Neuronal stem cell (in vitro differentiated cells): ENCODE data around the gene ARHGEF7.

ENCODE experiments used
- DNase-seq: peaks from one replicate; pipeline ENCODE4 v3.0.0-alpha.2; 2013; ENCODE audit warnings: low spot score
- H2AFZ ChIP-seq: one replicate; pipeline ENCODE4 v1.6.1; 2013; ENCODE audit warnings: mild to moderate bottlenecking, low read length, inconsistent platforms
- H2AK5ac ChIP-seq: 2 replicates; pipeline ENCODE4 v1.6.1; 2013; ENCODE audit warnings: low read depth, mild to moderate bottlenecking, inconsistent platforms, low read length, moderate library complexity, mixed read lengths
- H2BK120ac ChIP-seq: 2 replicates; pipeline ENCODE4 v1.6.1; 2013; ENCODE audit warnings: low read depth, mild to moderate bottlenecking, inconsistent platforms, low read length, moderate library complexity, mixed read lengths
- H2BK12ac ChIP-seq: one replicate; pipeline ENCODE4 v1.6.1; 2013; ENCODE audit warnings: low read length, inconsistent platforms
- H2BK15ac ChIP-seq: 2 replicates; pipeline ENCODE4 v1.6.1; 2013; ENCODE audit warnings: mild to moderate bottlenecking, low read length, inconsistent platforms, mixed read lengths
- H2BK5ac ChIP-seq: one replicate; pipeline ENCODE4 v1.6.1; 2013; ENCODE audit warnings: inconsistent platforms, mild to moderate bottlenecking, low read length, moderate library complexity
- H3K14ac ChIP-seq: one replicate; pipeline ENCODE4 v1.6.1; 2013; ENCODE audit warnings: low read length, inconsistent platforms
- H3K18ac ChIP-seq: 2 replicates; pipeline ENCODE4 v1.6.1; 2013; ENCODE audit warnings: low read length, inconsistent platforms
- H3K23ac ChIP-seq: 2 replicates; pipeline ENCODE4 v1.6.1; 2013; ENCODE audit warnings: low read depth, mild to moderate bottlenecking, mixed read lengths, low read length, inconsistent platforms; ENCODE audit not compliant: poor library complexity
- H3K27ac ChIP-seq: replicated peaks from 3 replicates; pipeline ENCODE4 v1.5.1; 2013; ENCODE audit warnings: low read length, inconsistent platforms
- H3K27me3 ChIP-seq, 3 experiments: 2 replicates each; pipeline ENCODE4 v1.6.1; 2013; ENCODE audit warnings: low read length in 3 of 3, mild to moderate bottlenecking in 2 of 3, inconsistent platforms in 1 of 3, low read depth in 1 of 3, mixed read lengths in 1 of 3, moderate library complexity in 1 of 3; ENCODE audit not compliant: control insufficient read depth in 3 of 3, insufficient read depth in 3 of 3
- H3K36me3 ChIP-seq, 2 donors: replicated peaks in 1 of 2; 2 replicates each; pipeline ENCODE4 v1.6.1; 2013; ENCODE audit warnings: low read length in 2 of 2; ENCODE audit not compliant: control insufficient read depth in 2 of 2, insufficient read depth in 2 of 2
- H3K4ac ChIP-seq: 2 replicates; pipeline ENCODE4 v1.6.1; 2013; ENCODE audit warnings: inconsistent platforms, mild to moderate bottlenecking, low read length, moderate library complexity
- H3K4me1 ChIP-seq, 2 donors: 1 replicate in 1 of 2; 2 replicates in 1 of 2; pipeline ENCODE4 v1.6.1; 2013; ENCODE audit warnings: low read length in 2 of 2, low read depth in 1 of 2; ENCODE audit not compliant: control insufficient read depth in 2 of 2, insufficient read depth in 1 of 2
- H3K4me2 ChIP-seq: one replicate; pipeline ENCODE4 v1.6.1; 2013; ENCODE audit warnings: mild to moderate bottlenecking, low read length, inconsistent platforms; ENCODE audit not compliant: insufficient read depth, poor library complexity, severe bottlenecking
- H3K4me3 ChIP-seq, 2 donors: 2 replicates each; pipeline ENCODE4 v1.5.1; 2013; ENCODE audit warnings: low read length in 2 of 2, mild to moderate bottlenecking in 2 of 2, inconsistent platforms in 1 of 2, moderate library complexity in 1 of 2
- H3K79me1 ChIP-seq: one replicate; pipeline ENCODE4 v1.6.1; 2013; ENCODE audit warnings: low read depth, mild to moderate bottlenecking, inconsistent platforms, low read length, moderate library complexity
- H3K9ac ChIP-seq: one replicate; pipeline ENCODE4 v1.6.1; 2013; ENCODE audit warnings: mild to moderate bottlenecking, low read depth, low read length, inconsistent platforms; ENCODE audit not compliant: poor library complexity
- H3K9me3 ChIP-seq, 2 donors: replicated peaks in 1 of 2; 2 replicates each; pipeline versions ENCODE3 to v1.6.1; 2013; ENCODE audit warnings: low read length in 2 of 2, mild to moderate bottlenecking in 2 of 2, inconsistent platforms in 1 of 2, low read depth in 1 of 2, mixed read lengths in 1 of 2, moderate library complexity in 1 of 2; ENCODE audit not compliant: control insufficient read depth in 2 of 2, insufficient read depth in 1 of 2
- H4K8ac ChIP-seq: one replicate; pipeline ENCODE4 v1.6.1; 2013; ENCODE audit warnings: low read depth, mild to moderate bottlenecking, inconsistent platforms, low read length, moderate library complexity
- H4K91ac ChIP-seq: one replicate; pipeline ENCODE4 v1.6.1; 2013; ENCODE audit warnings: low read length, low read depth, mild to moderate bottlenecking, inconsistent platforms; ENCODE audit not compliant: poor library complexity
- WGBS, 2 donors: extraction: QIAGEN DNeasy Blood & Tissue Kit; methylation state at CpG; one replicate each; pipeline ENCODE4 v1.1.7; 2013; ENCODE audit warnings: missing lambda C conversion rate in 2 of 2, mixed read lengths in 1 of 2; ENCODE audit not compliant: insufficient read length in 2 of 2, insufficient replicate concordance in 1 of 2; ENCODE audit errors: extremely low coverage in 2 of 2; 5-methylcytosine and 5-hydroxymethylcytosine counted together

Gene ARHGEF7

GRCh38 chr13:111217641-111218040 is 102.5 kb downstream of the ARHGEF7 start:
- no peak overlapping the region for H3K14ac ChIP-seq
- no peak overlapping the region for H3K4me3 ChIP-seq
- peaks cover 8 to 31% of the 10 kb centered on the region in 2 donors for H3K36me3 ChIP-seq
- H3K27me3 ChIP-seq = no peaks in the 10 kb centered on the region
- no peak overlapping the region for H2BK5ac ChIP-seq
- H2BK15ac ChIP-seq = no peak overlapping the region
- H2AFZ ChIP-seq = no peak overlapping the region
- no peak overlapping the region for H3K23ac ChIP-seq
- H3K9ac ChIP-seq = no peak overlapping the region
- H3K27ac ChIP-seq = no peak overlapping the region
- peaks cover 8 to 22% of the 10 kb centered on the region in 2 donors for H3K4me1 ChIP-seq
- H4K91ac ChIP-seq = no peak overlapping the region
- H2BK120ac ChIP-seq = no peak overlapping the region
- peaks cover 5% of the 10 kb centered on the region for H3K79me1 ChIP-seq
- no peak overlapping the region for H3K4me2 ChIP-seq
- H4K8ac ChIP-seq = no peak overlapping the region
- no peak overlapping the region for H3K4ac ChIP-seq
- no peak overlapping the region for H2BK12ac ChIP-seq
- no peak overlapping the region for H2AK5ac ChIP-seq
- no peak overlapping the region for H3K18ac ChIP-seq
- H3K9me3 ChIP-seq = no peaks in the 10 kb centered on the region
- DNase-seq = no peak
- WGBS, 2 donors = no CpG with 5 or more reads among the region's 13 CpGs

GRCh38 chr13:111219280-111219679 is 104.2 kb downstream of the ARHGEF7 start:
- no peak overlapping the region for H3K18ac ChIP-seq
- H3K4ac ChIP-seq = no peak overlapping the region
- no peak for DNase-seq
- no peak overlapping the region for H2BK5ac ChIP-seq
- peaks cover 8 to 20% of the 10 kb centered on the region in 2 donors for H3K4me1 ChIP-seq
- H3K23ac ChIP-seq = no peak overlapping the region
- peaks cover 8 to 31% of the 10 kb centered on the region in 2 donors for H3K36me3 ChIP-seq
- no peak overlapping the region for H3K27ac ChIP-seq
- no peaks in the 10 kb centered on the region for H3K27me3 ChIP-seq
- no peak overlapping the region for H4K8ac ChIP-seq
- H2BK120ac ChIP-seq = no peak overlapping the region
- no peak overlapping the region for H2BK12ac ChIP-seq
- no CpG with 5 or more reads among the region's 4 CpGs for WGBS, 2 donors
- H2BK15ac ChIP-seq = no peak overlapping the region
- no peak overlapping the region for H3K4me3 ChIP-seq
- H3K79me1 ChIP-seq = peaks cover 5% of the 10 kb centered on the region
- no peak overlapping the region for H3K14ac ChIP-seq
- H2AK5ac ChIP-seq = no peak overlapping the region
- no peak overlapping the region for H3K4me2 ChIP-seq
- no peak overlapping the region for H2AFZ ChIP-seq
- no peak overlapping the region for H4K91ac ChIP-seq
- no peak overlapping the region for H3K9ac ChIP-seq
- H3K9me3 ChIP-seq = no peaks in the 10 kb centered on the region

- no peak overlapping the region for H3K4ac ChIP-seq
- no peaks in the 10 kb centered on the region for H3K9me3 ChIP-seq
- no peak overlapping the region for H2BK120ac ChIP-seq
- no CpG with 5 or more reads among the region's 8 CpGs for WGBS, 2 donors
- H2AFZ ChIP-seq = no peak overlapping the region
- H3K79me1 ChIP-seq = peaks cover 5% of the 10 kb centered on the region
- H3K14ac ChIP-seq = no peak overlapping the region
- no peak overlapping the region for H3K23ac ChIP-seq
- no peak overlapping the region for H4K8ac ChIP-seq
- no peaks in the 10 kb centered on the region for H3K27me3 ChIP-seq
- H3K27ac ChIP-seq = no peak overlapping the region
- H4K91ac ChIP-seq = no peak overlapping the region
- peaks cover 7 to 17% of the 10 kb centered on the region in 2 donors for H3K4me1 ChIP-seq
- no peak overlapping the region for H3K4me3 ChIP-seq
- no peak overlapping the region for H2BK15ac ChIP-seq
- no peak overlapping the region for H2BK5ac ChIP-seq
- no peak overlapping the region for H3K18ac ChIP-seq
- no peak overlapping the region for H3K9ac ChIP-seq
- H2AK5ac ChIP-seq = no peak overlapping the region
- peaks cover 8 to 31% of the 10 kb centered on the region in 2 donors for H3K36me3 ChIP-seq
- H3K4me2 ChIP-seq = no peak overlapping the region
- DNase-seq = no peak
- no peak overlapping the region for H2BK12ac ChIP-seq
These were observed 104.8 kb downstream of the ARHGEF7 start for GRCh38 chr13:111219950-111220349.

- Histone ChIP-seq H3K27ac (no peak overlapping the region), H3K4ac (no peak overlapping the region), H3K4me2 (no peak overlapping the region), H3K4me1 (peaks cover 0 to 7% of the 10 kb centered on the region in 2 donors), H2BK15ac (no peak overlapping the region), H3K18ac (no peak overlapping the region), H3K23ac (no peak overlapping the region), H4K8ac (no peak overlapping the region), H3K36me3 (peaks cover 6 to 46% of the 10 kb centered on the region in 2 donors), H2BK5ac (no peak overlapping the region), H2AFZ (no peak overlapping the region), H4K91ac (no peak overlapping the region), H2BK120ac (no peak overlapping the region), H2BK12ac (no peak overlapping the region), H3K27me3 (no peaks in the 10 kb centered on the region), H3K4me3 (no peak overlapping the region), H3K14ac (no peak overlapping the region), H2AK5ac (no peak overlapping the region), H3K9ac (no peak overlapping the region), H3K9me3 (no peaks in the 10 kb centered on the region), H3K79me1 (no peaks in the 10 kb centered on the region)
- DNase-seq = no peak
- no CpG with 5 or more reads among the region's 6 CpGs for WGBS, 2 donors
These were observed 110.1 kb downstream of the ARHGEF7 start for GRCh38 chr13:111225166-111225565.
